Left cardiac atrium (tissue), 4 donors: ENCODE results near the gene RALGDS. TPM values are rescaled to one million over a fixed set of nuclear protein-coding genes. Genes with fewer than 3 reads are reported as not detected.
A peak's percentile ranks its signal among the peaks of the same experiment; 100 is the strongest.

Experiments
- ATAC-seq, 2 donors: fragments of 200-7000 bp; cut with Tn5 transposase; one replicate each; pipeline ENCODE4 v1.9.1; 2020; ENCODE audit warnings: mild to moderate bottlenecking in 2 of 2, moderate library complexity in 2 of 2
- DNase-seq: peaks from one replicate; pipeline ENCODE4 v3.0.0-alpha.2; 2020
- intact Hi-C, 2 donors: fragments of 100-400 bp; cut with DNase I; formaldehyde crosslinking; loops; one replicate each; pipeline versions ENCODE4 v1.14.1 to v1.15.1; 2022 to 2023
- total RNA-seq, 2 donors: library from RNA; stranded (reverse); fragmentation: NEBNext Ultra II Directional; extraction: Animal tissue kit (Norgen Biotek cat#: 25700); gene quantifications; one replicate each; pipeline ENCODE4 v1.2.1, GENCODE V29; 2021
- donor health status: DM: no; HTN: yes; CAD: no.
- donor health status: DM: no; HTN: yes; CAD: no; lungs with severe emphysema.
- donor health status: DM: yes; HTN: yes; CAD: no.
- donor health status: Dilated cardiomyopathy.

The RALGDS gene
- total RNA-seq, 2 donors from 2014 or later = 27.0 to 29.3 TPM

DNA sequence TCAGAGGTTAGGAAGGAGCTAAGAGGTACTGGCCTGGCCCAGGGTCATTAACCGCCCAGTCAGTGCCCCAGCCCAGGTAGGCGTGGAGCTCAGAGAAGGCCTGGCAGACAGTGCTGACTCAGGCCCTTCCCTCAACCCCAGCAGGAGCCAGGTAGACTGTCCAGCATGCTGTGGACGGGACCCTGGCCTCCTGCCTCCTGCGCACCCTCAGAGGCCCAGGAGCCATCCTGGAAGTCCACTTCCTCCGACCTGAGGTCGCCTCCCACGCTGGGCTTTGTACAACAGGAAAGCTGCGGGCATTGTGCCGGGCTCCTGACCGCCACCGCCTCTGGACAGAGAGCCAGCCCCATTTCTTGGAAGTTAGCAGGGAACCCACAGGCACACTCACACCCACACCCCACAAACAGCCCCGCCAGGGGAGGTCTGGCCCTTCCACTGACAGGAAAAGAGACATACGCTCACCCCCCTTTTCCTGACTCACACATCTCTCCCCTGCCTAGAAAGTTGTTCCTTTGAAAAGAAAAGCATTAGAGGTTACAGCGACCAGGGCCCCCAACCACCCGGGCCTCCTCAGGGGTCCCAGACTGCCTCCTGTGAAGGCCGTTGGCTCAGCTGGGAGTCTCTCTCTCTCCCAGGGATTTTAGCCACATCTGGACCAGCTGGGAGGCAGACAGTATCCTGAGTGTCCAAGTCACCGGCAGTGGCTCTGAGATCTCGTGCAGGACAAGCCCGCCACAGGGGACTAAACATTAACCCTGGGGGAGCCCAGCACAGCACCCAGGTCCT is 7.7 kb downstream of the RALGDS start:
- peak; percentile 78 for DNase-seq
- ATAC-seq = peak; percentile 24 to 34
- intact Hi-C loops = no loop called here

DNA sequence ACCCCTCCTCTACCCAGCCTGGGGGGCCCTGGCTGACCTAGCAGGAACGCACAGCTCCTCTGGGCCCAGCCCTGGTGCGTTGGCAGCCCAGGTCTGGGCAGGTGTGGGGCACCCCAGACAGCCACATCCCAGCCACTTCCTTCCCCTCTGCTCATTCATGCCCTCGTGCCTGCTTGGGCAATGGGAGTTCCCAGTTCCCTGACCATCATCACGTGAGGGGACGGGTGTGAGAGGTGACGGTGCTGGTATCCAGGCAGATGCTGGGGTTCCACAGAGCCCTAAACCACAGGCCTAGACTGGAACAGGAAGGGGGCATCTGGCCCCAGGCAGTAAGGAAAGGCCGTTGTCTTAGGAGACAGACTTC is 8.4 kb downstream of the RALGDS start:
- DNase-seq (peak; percentile 68), ATAC-seq (peak; percentile 14 to 22)

DNA sequence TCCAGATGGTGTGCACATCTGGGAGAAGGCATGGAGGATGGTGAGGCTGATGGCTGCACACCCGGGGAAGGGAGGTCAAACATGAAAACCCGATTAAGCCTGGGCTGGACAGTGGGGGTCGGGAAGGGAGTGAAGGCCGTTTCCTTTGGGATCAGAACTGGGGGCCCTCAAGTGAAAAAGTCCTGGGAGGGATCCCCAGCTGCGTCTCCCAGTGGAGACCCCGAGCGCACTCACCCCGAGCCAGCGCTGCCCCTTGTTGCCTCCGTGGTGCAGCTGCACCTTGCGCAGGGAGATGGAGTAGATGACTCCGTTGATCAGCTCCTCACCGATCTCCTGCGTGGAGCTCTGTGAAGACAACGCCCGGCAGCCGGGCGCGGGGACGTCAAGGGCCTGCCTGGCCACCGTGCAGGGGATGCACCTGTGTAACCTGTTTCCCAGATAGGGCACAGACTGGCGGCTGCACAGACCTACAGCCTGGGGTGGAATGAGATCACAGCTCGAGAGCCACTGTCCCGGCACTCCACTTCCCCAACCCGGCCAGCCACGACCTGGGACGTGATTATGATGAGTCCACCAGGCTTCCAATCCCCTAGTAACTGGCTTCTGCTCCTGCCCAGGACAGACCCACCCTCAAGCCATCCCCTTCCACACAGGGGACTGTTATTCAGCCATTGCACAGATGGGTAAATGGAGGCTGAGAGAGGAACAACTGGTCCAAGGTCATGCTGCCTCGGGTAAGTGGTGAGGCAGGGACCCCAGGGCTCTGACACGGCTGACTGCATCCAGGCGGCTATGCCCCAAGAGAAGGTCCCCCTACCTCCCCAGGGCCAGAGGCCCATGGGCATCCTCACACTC is 9.0 kb downstream of the RALGDS start:
- intact Hi-C loops = no loop called here
- DNase-seq (peak; percentile 14), ATAC-seq (no peak)

More for the DNA sequence above, 8.4 kb downstream of the RALGDS start:
- intact Hi-C loops = no loop called here

DNA sequence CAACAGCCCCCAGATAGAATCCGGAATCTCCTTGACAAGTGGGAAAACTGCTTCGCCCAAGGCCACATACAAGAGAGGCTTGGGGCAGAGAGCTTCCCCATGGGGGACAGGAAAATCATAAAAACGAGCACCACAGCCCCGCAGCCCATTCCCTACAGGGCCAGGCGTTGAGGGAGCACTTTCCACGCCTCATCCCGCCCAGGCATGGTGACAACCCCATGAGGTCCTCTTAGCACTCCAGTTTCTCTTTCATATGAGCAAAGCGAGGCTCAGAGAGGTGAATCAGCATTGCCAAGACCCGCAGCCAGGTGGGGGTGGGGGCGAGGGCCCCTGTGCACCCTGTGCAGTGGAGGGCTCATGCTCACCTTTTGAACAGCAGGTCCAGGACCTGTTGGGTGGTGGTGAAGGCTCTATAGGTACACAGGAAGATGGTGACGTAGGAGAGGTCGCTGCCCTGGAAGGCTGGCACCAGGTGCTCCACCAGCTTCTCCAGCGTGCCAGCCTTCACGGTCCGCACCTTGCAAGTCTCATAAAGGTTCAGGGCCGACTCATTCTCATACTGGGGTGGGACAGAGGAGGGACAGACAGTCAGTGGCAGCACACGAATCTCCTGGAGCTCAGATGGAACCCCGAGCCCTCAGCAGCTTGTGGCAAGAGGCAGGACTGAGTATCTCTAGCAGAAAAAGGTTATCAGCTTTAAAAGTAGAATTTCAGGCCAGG is 10.9 kb downstream of the RALGDS start:
- peak; percentile 15 for DNase-seq
- intact Hi-C loops = no loop called here
- ATAC-seq = no peak

DNA sequence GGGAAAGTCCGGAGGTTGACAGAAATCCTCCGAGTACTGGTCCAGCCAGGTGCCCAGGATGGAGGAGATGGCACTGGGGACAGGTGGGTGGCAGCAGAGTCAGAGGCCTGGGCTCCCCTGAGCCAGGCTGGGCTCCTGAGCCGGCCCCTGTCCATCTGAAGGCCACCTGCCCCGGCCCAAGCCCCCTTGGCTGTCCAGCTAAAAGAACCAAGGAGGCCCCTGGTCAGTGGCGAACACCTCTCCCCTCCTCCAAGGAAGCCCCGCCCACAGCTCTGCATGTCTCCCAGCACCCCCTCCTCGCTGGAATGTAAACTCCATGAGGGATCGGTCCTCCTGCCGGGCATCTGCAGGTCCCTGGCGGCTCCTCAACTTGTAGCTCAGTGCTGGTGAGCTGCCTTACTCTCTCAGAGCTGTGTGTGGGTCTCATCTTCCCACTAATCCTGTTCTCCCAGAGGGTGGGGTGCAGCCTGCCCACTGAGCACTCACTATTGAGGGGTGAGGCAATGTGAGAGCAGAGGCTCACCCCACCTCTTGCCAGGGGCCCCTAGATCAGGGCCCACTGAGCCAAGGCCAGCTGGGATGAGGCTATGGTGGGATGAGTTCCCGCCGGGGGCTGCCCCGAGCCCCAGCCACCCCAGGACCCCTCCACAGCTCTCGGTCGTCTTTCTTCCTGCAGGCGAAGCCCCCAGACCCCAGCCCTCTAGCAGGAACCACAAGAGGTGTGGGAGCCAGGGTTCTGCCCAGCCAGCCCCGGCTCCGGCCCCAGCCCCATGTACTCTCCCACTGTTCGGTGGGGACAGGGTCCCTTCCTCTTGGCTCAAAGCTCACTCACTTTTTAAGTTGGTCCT is 12.0 kb downstream of the RALGDS start:
- intact Hi-C loops = no loop called here
- DNase-seq (peak; percentile 12), ATAC-seq (no peak)

DNA sequence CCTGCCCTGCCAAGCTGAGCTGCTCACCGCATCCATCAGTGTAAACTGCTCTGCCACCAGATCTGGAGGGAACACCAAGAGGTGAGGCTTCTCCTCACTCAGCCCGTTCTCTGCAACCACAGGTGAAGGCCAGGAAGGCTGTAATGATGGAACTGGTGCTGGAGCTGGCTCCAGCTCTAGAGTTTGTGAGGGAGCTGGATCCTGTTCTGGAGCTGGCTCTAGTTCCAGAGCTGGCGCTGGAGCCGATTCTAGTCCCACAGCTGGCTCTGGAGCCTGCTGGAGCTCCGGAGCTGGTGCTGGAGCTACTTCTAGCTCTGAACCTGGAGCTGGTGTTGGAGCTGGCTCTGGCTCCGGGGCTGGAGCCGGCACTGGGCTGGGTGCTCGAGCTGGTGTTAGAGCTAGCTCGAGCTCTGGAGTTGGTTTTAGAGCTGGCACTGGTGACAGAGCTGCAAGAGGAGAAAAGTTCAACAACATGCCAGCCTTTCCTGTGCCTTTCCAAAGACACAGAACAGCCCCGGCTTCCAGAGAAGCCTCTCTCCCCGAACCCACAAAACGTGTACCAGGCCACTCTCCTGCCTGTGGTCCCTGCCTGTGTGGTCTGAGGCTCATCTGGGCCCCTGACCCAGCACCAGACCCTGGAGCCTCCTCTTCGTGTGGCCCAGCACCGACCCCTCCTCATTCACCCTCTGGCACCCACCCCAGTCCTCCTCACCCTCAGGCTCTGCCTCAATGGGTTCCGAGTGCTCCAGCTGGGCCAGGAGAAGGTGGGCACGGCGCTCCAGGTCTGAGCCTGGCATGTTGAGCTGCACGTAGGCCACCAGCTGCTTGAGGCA is 12.9 kb downstream of the RALGDS start:
- peak; percentile 14 for DNase-seq
- ATAC-seq = no peak
- intact Hi-C loops = no loop called here

DNA sequence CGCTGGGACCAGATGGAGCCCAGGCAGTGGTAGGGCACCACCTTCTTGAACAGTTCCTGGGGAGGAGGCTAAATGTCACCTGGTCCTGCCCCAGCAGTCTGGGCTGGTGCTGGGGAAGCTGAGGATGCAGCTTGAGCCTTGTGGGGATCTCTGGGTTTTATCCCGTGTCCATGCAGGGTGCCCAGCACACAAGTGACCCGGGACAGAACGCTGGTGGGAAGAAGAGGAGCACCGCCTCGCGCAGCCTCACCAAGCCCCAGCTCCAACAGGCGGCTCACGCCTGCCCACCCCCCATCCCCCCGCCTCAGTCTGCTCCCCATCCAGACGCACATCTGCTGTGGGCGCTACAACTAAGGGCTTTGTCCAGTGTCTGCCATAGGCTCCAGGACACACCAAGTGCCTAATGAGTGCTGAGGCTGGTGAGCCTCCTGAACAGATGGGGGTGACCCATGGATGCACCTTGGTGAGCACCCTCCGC is 13.8 kb downstream of the RALGDS start:
- DNase-seq = no peak
- ATAC-seq = no peak
- intact Hi-C loops = no loop called here

DNA sequence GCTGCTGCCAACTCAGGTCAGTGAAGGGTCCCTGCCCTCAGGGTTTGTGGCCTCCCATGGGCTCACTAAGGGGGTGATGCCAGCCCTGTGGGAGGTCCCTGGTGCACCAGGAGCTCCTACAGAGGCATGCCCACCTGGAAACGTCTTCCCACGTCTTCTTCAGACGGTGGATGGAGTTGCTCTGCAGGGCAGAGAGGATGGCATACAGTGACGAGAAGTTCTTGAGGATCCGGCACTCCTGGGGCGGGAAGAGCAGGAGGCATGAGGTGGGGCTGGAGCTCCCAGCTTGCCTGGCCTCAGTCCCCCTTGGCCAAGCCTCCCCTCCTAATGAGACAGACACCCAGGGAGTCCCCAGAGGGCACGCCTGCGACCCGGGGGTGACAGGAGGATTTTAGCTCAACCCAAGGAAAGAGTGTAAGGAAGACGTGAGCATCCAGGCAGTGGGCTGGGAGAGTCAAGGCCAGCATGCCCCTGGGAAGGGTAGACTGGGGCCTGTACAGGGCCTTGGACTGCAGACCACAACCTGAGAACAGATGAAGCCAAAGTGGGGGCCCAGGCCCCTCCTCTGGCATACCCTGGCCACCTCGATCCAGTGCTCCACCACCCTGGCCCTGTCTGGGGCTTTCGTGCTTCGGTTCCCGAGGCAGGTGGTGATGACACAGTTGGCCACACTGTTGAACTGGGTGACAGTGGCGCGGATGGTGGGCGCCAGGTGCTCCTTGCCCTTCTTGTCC is 14.4 kb downstream of the RALGDS start:
- intact Hi-C loops = no loop called here
- ATAC-seq = no peak
- peak; percentile 15 for DNase-seq

DNA sequence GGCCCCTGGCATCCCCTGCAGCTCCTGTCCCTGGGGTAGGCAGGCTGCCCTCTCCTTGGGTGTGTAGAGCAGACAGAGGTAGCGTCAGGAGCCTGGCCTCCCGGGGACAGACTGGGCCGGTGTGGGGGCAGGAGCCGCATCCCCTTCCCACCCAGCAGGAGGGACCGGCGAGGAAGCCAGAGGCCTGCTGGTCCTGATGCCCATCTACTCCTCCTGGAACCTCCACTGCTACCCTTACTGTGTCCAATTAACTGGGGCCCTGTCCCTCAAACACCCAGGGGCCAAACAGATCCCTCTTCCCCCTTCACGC is 15.6 kb downstream of the RALGDS start:
- intact Hi-C loops = loop anchor here in 1 of 2 donors (2.0 kb wide), 1 partner anchor 39 kb away; no protein-coding TSS in a partner anchor
- ATAC-seq (no peak), DNase-seq (peak; percentile 9)

DNA sequence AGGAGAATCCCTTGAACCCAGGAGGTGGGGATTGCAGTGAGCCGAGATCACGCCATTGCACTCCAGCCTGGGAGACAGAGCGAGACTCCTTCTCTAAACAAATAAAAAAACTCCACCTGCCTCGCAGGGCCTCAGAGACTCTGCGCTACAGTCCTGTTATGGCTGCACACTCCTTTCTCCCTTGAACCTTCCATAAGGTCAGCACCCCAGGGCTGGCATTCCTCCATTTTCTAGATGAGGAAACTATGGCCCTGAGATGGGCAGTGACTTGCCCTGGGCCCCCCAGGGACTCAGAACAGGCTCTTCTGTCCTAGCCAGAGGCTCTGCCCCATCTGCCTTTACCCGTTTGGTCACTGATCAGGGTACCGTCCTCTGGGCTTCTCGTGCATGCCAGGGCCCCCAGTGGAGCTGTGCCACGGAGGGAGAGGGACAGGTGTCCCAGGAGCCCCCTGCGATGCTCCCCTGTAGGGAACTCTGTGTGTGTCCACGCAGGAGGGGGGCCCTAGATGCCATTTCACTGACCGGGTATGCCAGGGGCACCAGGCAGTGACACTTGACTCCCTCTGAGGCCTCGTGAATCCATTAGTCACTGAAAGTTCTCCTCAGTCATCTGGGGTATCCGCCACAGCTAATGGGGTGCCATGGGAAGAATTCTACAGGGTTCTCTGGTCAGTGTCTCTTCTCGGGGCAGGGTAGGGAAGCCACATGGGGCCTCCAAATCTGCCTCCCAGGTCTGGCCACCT is 16.2 kb downstream of the RALGDS start:
- peak; percentile 10 for DNase-seq

DNA sequence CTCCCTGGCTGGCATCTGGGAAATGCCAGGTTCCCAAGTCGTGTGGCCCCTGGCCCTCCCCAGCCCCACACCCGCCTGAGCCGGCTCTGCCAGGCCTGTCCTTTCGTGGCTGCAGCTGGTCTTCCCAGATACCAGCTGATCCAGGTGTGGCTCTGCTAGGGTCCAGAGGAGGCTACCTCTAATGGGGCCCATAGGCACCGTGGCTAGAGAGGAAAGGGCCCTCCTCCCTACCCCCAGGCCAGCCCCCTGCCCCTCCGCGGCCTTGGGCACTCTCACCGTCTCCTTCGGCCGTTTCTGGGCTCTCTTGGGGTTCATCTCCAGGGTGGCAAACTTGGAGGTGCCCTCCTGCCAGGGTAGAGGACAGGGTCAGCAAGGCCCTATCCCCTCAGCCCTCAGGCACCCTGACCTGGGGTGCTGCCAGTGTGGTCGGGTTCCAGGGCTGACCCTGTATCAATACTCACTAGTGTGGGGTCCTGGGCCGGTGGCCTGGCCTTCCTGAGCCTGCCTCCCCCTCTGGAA is 17.0 kb downstream of the RALGDS start:
- ATAC-seq (no peak), DNase-seq (no peak)
- intact Hi-C loops = loop anchor here (1.0 to 2.0 kb wide), 2 partner anchors 41 to 43 kb away; no protein-coding TSS in a partner anchor

More for the DNA sequence above, 16.2 kb downstream of the RALGDS start:
- no peak for ATAC-seq
- intact Hi-C loops = loop anchor here in 1 of 2 donors (2.0 kb wide), 1 partner anchor 40 kb away; no protein-coding TSS in a partner anchor

DNA sequence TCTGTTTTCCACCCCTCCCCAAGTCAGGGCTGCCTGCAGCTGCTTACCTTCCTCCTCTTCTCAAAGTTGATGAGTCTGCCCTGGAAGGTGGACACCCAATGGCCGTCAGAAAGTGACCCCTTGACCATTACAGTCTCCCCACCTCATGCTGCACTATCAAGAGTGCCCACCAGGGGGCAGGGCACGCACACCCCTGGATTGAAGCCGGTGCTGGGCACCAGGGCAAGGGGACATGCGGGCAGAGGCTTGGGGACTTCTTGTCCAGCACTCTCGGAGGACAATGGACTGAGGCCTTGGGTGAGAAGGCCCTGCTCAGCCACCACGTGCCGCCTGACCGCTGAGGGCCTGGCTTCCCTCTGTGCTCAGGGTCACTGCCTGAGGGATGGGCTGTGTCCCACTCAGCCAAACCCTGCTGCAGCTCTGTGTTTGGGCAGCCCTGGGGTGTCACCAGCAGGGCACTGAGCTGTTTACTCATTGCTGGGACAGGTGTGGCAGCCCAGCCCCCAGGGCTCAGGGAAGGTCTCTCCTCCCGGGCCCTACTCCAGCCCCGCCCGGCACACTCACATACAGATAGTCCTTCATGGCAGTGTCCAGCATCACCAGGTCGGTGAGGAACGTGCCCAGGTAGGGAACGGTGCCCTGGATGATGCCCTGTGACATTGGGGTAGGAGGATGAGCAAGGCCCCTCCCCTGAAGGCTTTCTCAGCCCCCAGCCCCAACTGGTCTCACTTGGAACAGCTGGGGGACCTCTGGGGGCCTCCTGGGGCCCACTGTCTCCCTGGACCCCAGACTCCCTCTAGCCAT is 17.7 kb downstream of the RALGDS start:
- peak; percentile 73 to 82 for ATAC-seq
- intact Hi-C loops = loop anchor here in 1 of 2 donors (1.0 kb wide), 1 partner anchor 44 kb away; no protein-coding TSS in a partner anchor
- peak; percentile 73 for DNase-seq

DNA sequence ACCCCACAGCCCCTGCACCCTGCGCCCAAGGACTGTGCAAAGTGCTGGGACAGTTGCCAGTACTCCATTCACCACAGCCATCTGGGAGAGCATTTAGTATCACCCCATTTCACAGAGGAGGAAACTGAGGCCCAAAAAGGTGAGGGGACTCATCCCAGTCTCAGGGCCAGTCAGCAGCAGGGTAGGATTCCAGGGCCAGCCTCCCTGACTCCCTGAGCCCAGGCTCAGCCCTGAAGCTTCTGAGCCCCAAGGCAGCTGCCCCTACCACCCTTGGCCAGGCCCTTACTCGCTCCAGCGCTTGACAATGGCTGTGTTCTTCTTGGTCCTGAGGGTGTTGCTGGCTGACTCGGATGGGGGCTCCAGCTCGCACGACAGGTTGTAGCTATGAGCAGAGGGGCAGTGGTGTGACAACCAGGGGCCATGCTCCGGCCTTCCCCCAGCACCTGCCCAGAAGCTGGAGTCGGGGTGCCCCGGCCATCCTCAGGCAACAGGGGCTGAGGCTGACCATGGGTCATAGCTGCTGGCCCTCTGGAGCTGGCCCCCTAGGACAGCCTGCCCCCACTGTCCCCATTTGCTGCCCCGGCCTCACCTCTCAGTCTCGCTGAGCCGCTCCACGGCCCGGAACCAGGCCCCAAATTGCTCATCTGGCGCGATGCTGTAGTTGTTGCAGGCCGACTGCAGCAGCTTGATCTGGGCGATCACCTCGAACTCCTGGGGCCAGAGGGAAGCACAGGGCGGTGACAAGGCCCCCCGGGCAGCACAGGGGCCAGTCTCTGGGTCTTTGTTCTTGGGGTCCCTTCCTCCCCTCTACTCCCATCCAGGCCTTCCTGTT is 18.6 kb downstream of the RALGDS start:
- no peak for ATAC-seq
- no peak for DNase-seq
- intact Hi-C loops = loop anchor here in 1 of 2 donors (1.0 kb wide), 1 partner anchor 45 kb away; no protein-coding TSS in a partner anchor
